Neural cell (in vitro differentiated cells): ENCODE results near the gene CLCN4. TPM values are rescaled to one million over a fixed set of nuclear protein-coding genes. Genes with fewer than 3 reads are reported as not detected.

ENCODE experiments used
- H2AFZ ChIP-seq: fragments of 200-600, 300-800 bp; sonication (generic), shearing (Covaris generic); 2 replicates; pipeline ENCODE4 v1.6.0; 2014; ENCODE audit warnings: low read depth, mild to moderate bottlenecking, antibody characterized with exemption, low read length, moderate library complexity
- H3F3A ChIP-seq: fragments of 200-600 bp; shearing (Covaris generic); 2 replicates; pipeline ENCODE4 v1.6.1; 2016; ENCODE audit warnings: mild to moderate bottlenecking, moderate library complexity, mixed read lengths, antibody characterized with exemption, low read length; ENCODE audit not compliant: insufficient read depth, poor library complexity, severe bottlenecking
- H3K27ac ChIP-seq: fragments of 200-600, 300-800 bp; sonication (generic), shearing (Covaris generic); 2 replicates; pipeline ENCODE4 v1.5.1; 2014; ENCODE audit warnings: mild to moderate bottlenecking, low read length, moderate library complexity
- H3K27me3 ChIP-seq: fragments of 300-800, 200-600 bp; sonication (generic), shearing (Covaris generic); 2 replicates; pipeline ENCODE4 v1.6.0; 2014; ENCODE audit warnings: mild to moderate bottlenecking, low read depth, low read length, moderate library complexity; ENCODE audit not compliant: insufficient read depth
- H3K36me3 ChIP-seq: fragments of 300-800, 200-600 bp; sonication (generic), shearing (Covaris generic); 2 replicates; pipeline ENCODE4 v1.5.1; 2014; ENCODE audit warnings: mild to moderate bottlenecking, antibody characterized with exemption, low read length, moderate library complexity; ENCODE audit not compliant: insufficient read depth
- H3K4me2 ChIP-seq: fragments of 300-800, 200-600 bp; sonication (generic), shearing (Covaris generic); 2 replicates; pipeline ENCODE4 v1.6.0; 2014; ENCODE audit warnings: mild to moderate bottlenecking, low read length
- H3K4me3 ChIP-seq: fragments of 300-800, 200-600 bp; sonication (generic), shearing (Covaris generic); 2 replicates; pipeline ENCODE4 v1.5.1; 2014; ENCODE audit warnings: mild to moderate bottlenecking, low read length, moderate library complexity
- H3K79me2 ChIP-seq: fragments of 200-600 bp; shearing (Covaris generic); replicated peaks from 2 replicates; pipeline ENCODE4 v1.6.0; 2014; ENCODE audit warnings: mild to moderate bottlenecking, low read length, moderate library complexity; ENCODE audit not compliant: insufficient read depth
- H3K9ac ChIP-seq: fragments of 300-800, 200-600 bp; sonication (generic), shearing (Covaris generic); 2 replicates; pipeline ENCODE4 v1.6.1; 2016; ENCODE audit warnings: mild to moderate bottlenecking, low read length, mixed read lengths
- H3K9me2 ChIP-seq: fragments of 200-600 bp; shearing (Covaris generic); 2 replicates; pipeline ENCODE4 v1.6.1; 2016; ENCODE audit warnings: mild to moderate bottlenecking, low read length, mixed read lengths; ENCODE audit not compliant: insufficient read depth
- H3K9me3 ChIP-seq: fragments of 200-600, 300-800 bp; sonication (generic), shearing (Covaris generic); 2 replicates; pipeline ENCODE4 v1.6.1; 2016; ENCODE audit warnings: mild to moderate bottlenecking, mixed run types, low read length, moderate library complexity, mixed read lengths
- H4K20me1 ChIP-seq: fragments of 200-600 bp; shearing (Covaris generic); 2 replicates; pipeline ENCODE4 v1.6.1; 2016; ENCODE audit warnings: mild to moderate bottlenecking, mixed run types; ENCODE audit not compliant: insufficient read depth
- EP300 ChIP-seq: fragments of 450-650 bp; conservative IDR thresholded peaks from 2 replicates; pipeline ENCODE4 v1.6.1; 2014; ENCODE audit warnings: antibody characterized with exemption, mild to moderate bottlenecking, moderate library complexity; ENCODE audit not compliant: poor library complexity, severe bottlenecking
- EZH2 ChIP-seq: fragments of 200-600, 300-800 bp; shearing (Covaris generic), sonication (generic); IDR thresholded peaks from 2 replicates; pipeline ENCODE4 v1.6.1; 2014; ENCODE audit warnings: antibody characterized with exemption, low read length, borderline replicate concordance, mild to moderate bottlenecking; ENCODE audit not compliant: insufficient read depth, poor library complexity, severe bottlenecking
- MXI1 ChIP-seq: fragments of 450-650 bp; conservative IDR thresholded peaks from 2 replicates; pipeline ENCODE4 v1.6.1; 2014; ENCODE audit warnings: antibody characterized with exemption, mild to moderate bottlenecking; ENCODE audit not compliant: poor library complexity, severe bottlenecking
- POLR2AphosphoS5 ChIP-seq: IDR thresholded peaks from 2 replicates; pipeline ENCODE4 v1.6.1; 2012
- RAD21 ChIP-seq: fragments of 450-650 bp; conservative IDR thresholded peaks from 2 replicates; pipeline ENCODE4 v1.6.1; 2014; ENCODE audit warnings: antibody characterized with exemption, mild to moderate bottlenecking, moderate library complexity
- SMC3 ChIP-seq: fragments of 450-650 bp; conservative IDR thresholded peaks from 2 replicates; pipeline ENCODE4 v1.6.1; 2014; ENCODE audit warnings: antibody characterized with exemption, mild to moderate bottlenecking, moderate library complexity; ENCODE audit not compliant: poor library complexity
- TAF1 ChIP-seq: IDR thresholded peaks from 2 replicates; pipeline ENCODE4 v1.6.1; 2012; ENCODE audit warnings: low read depth
- polyA plus RNA-seq: library from polyadenylated mRNA; depleted of rRNA; stranded (reverse); fragments of >200 nt; gene quantifications from 2 replicates; pipeline ENCODE4 v1.2.3, GENCODE V29; 2014
- TF ChIP-seq, protein P1 (sequence below): fragments of 450-650 bp; IDR thresholded peaks from 2 replicates; pipeline ENCODE4 v1.5.1; 2014; ENCODE audit warnings: antibody characterized with exemption, mild to moderate bottlenecking, moderate library complexity; ENCODE audit not compliant: poor library complexity, severe bottlenecking
- TF ChIP-seq, protein P2 (sequence below): IDR thresholded peaks from 2 replicates; pipeline ENCODE4 v1.6.1; 2012; ENCODE audit warnings: borderline replicate concordance

Gene CLCN4
- polyA plus RNA-seq, 1 donor from 2014 or later = 21.4 TPM

DNA sequence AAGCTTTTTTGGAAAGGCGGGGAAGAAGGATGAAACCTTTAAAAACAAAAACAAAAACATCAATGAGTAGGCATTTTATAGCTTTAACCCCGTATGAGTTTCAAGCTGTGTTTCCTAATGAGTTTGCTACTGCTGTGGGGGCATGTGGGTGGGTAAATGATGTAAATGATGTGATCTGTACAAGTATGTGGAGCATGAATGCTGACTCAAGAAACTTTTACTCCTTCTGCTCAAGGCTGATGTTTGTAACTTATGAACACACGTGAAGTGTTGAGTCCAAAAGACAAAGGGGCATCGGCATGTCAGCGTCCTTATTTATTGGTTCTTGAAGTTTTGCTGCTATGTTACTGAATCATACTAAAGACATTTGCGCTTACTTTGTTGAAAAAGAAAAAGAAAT, 76.9 kb downstream of the CLCN4 start:
- H3K9me2 ChIP-seq = no peaks in the 10 kb centered on the region
- H3K9ac ChIP-seq = no peak overlapping the region
- H3K27me3 ChIP-seq = no peaks in the 10 kb centered on the region
- H3K36me3 ChIP-seq = no peaks in the 10 kb centered on the region
- no peak overlapping the region for H2AFZ ChIP-seq
- no peak overlapping the region for H3K27ac ChIP-seq
- no peaks in the 10 kb centered on the region for H3F3A ChIP-seq
- no peak overlapping the region for H3K4me3 ChIP-seq
- no peak for TF ChIP-seq SMC3
- H3K79me2 ChIP-seq = no peaks in the 10 kb centered on the region
- H3K9me3 ChIP-seq = no peaks in the 10 kb centered on the region
- H3K4me2 ChIP-seq = no peak overlapping the region
- no peaks in the 10 kb centered on the region for H4K20me1 ChIP-seq

DNA sequence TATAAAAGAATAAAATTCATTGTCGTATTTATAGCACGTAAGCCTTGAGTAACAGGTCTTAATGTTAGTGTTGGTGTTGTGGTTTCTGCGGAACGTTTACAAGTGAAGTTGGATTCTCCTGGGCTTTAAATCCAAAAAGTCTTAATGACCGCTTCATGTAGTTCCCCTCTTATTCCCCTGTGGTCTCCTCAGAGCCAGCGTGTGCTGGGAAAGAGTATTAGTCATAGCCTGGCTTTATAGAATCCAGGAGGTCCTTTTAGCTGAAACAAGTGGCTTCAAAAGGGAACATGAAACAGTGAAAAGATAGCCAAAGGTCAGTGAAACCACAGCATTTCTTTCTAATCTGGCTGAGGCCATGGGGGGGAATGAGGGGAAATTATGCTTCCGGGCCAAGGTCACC, 79.1 kb downstream of the CLCN4 start:
- H3K4me2 ChIP-seq = no peak overlapping the region

DNA sequence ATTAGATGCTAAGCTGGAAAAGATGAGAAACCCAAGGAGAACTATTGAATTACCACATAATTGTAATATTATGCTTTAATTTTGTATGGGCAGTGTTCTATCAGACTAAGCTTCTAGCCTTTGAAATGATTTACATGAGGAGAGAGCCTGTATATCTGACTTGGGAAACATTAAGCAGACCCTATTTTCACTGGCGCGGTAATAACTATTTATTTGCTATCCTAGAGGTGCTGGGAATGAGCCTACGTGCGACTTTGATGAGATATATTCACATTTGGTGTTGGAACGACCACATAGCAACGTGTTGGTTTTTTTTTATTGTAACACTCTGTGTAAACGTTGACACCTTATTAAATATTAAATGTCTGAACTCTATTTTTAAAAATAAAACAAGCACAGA, 80.5 kb downstream of the CLCN4 start:
- Histone ChIP-seq H3K9me2 (no peaks in the 10 kb centered on the region), H3K4me3 (no peak overlapping the region), H2AFZ (no peak overlapping the region), H4K20me1 (no peaks in the 10 kb centered on the region), H3K4me2 (no peak overlapping the region), H3K9ac (no peak overlapping the region), H3K27ac (no peak overlapping the region), H3K79me2 (no peaks in the 10 kb centered on the region), H3K36me3 (no peaks in the 10 kb centered on the region), H3F3A (no peaks in the 10 kb centered on the region), H3K9me3 (no peaks in the 10 kb centered on the region), H3K27me3 (no peaks in the 10 kb centered on the region)
- TF ChIP-seq MXI1 = no peak
- no peak for TF ChIP-seq TAF1
- TF ChIP-seq, protein P1, sequence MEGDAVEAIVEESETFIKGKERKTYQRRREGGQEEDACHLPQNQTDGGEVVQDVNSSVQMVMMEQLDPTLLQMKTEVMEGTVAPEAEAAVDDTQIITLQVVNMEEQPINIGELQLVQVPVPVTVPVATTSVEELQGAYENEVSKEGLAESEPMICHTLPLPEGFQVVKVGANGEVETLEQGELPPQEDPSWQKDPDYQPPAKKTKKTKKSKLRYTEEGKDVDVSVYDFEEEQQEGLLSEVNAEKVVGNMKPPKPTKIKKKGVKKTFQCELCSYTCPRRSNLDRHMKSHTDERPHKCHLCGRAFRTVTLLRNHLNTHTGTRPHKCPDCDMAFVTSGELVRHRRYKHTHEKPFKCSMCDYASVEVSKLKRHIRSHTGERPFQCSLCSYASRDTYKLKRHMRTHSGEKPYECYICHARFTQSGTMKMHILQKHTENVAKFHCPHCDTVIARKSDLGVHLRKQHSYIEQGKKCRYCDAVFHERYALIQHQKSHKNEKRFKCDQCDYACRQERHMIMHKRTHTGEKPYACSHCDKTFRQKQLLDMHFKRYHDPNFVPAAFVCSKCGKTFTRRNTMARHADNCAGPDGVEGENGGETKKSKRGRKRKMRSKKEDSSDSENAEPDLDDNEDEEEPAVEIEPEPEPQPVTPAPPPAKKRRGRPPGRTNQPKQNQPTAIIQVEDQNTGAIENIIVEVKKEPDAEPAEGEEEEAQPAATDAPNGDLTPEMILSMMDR = no peak
- TF ChIP-seq EZH2 = no peak
- no peak for TF ChIP-seq EP300
- TF ChIP-seq RAD21 = no peak
- TF ChIP-seq, protein P2, sequence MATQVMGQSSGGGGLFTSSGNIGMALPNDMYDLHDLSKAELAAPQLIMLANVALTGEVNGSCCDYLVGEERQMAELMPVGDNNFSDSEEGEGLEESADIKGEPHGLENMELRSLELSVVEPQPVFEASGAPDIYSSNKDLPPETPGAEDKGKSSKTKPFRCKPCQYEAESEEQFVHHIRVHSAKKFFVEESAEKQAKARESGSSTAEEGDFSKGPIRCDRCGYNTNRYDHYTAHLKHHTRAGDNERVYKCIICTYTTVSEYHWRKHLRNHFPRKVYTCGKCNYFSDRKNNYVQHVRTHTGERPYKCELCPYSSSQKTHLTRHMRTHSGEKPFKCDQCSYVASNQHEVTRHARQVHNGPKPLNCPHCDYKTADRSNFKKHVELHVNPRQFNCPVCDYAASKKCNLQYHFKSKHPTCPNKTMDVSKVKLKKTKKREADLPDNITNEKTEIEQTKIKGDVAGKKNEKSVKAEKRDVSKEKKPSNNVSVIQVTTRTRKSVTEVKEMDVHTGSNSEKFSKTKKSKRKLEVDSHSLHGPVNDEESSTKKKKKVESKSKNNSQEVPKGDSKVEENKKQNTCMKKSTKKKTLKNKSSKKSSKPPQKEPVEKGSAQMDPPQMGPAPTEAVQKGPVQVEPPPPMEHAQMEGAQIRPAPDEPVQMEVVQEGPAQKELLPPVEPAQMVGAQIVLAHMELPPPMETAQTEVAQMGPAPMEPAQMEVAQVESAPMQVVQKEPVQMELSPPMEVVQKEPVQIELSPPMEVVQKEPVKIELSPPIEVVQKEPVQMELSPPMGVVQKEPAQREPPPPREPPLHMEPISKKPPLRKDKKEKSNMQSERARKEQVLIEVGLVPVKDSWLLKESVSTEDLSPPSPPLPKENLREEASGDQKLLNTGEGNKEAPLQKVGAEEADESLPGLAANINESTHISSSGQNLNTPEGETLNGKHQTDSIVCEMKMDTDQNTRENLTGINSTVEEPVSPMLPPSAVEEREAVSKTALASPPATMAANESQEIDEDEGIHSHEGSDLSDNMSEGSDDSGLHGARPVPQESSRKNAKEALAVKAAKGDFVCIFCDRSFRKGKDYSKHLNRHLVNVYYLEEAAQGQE = no peak
- TF ChIP-seq POLR2AphosphoS5 = no peak
- TF ChIP-seq SMC3 = no peak

More for the DNA sequence above, 79.1 kb downstream of the CLCN4 start:
- Histone ChIP-seq H3K79me2 (no peaks in the 10 kb centered on the region), H3K36me3 (no peaks in the 10 kb centered on the region), H3K9me2 (no peaks in the 10 kb centered on the region), H3K27me3 (no peaks in the 10 kb centered on the region), H3F3A (no peaks in the 10 kb centered on the region), H3K9ac (no peak overlapping the region), H3K9me3 (no peaks in the 10 kb centered on the region), H3K27ac (no peak overlapping the region), H2AFZ (no peak overlapping the region), H3K4me3 (no peak overlapping the region), H4K20me1 (no peaks in the 10 kb centered on the region)
- no peak for TF ChIP-seq MXI1
- TF ChIP-seq EP300 = no peak
- no peak for TF ChIP-seq TAF1
- TF ChIP-seq, protein P1 = no peak
- TF ChIP-seq POLR2AphosphoS5 = no peak
- no peak for TF ChIP-seq EZH2
- TF ChIP-seq SMC3 = no peak
